Right atrium auricular region (tissue), 2 donors: ENCODE measurements around the gene MORN1. TPM values are rescaled to one million over a fixed set of nuclear protein-coding genes. Genes with fewer than 3 reads are reported as not detected.

Source experiments
- DNase-seq: peaks from one replicate; pipeline ENCODE4 v3.0.0-alpha.2; 2019; ENCODE audit warnings: low spot score
- H3K27ac ChIP-seq, 2 donors: fragments of 200-600 bp; sonication (generic); 1 replicate in 1 of 2; 2 replicates in 1 of 2; pipeline ENCODE4 v1.5.1; 2016 to 2019
- H3K27me3 ChIP-seq, 2 donors: fragments of 200-600 bp; sonication (generic); one replicate each; pipeline versions ENCODE4 v1.5.1 to v1.6.0; 2017 to 2019
- H3K36me3 ChIP-seq: fragments of 200-600 bp; sonication (generic); one replicate; pipeline ENCODE4 v1.5.1; 2016
- H3K4me1 ChIP-seq, 2 donors: fragments of 200-600 bp; sonication (generic); one replicate each; pipeline versions ENCODE4 v1.5.1 to v1.6.0; 2017 to 2019
- H3K4me3 ChIP-seq, 2 donors: fragments of 200-600 bp; sonication (generic); 1 replicate in 1 of 2; 2 replicates in 1 of 2; pipeline ENCODE4 v1.5.1; 2017 to 2019; ENCODE audit warnings: mild to moderate bottlenecking in 1 of 2, moderate library complexity in 1 of 2
- H3K9me3 ChIP-seq, 2 donors: fragments of 200-600 bp; sonication (generic); one replicate each; pipeline ENCODE4 v1.5.1; 2019
- total RNA-seq, 2 donors: library from RNA; depleted of rRNA; stranded (reverse); fragments of >200 nt; gene quantifications; one replicate each; pipeline ENCODE4 v1.1.0, GENCODE V29; 2016
- TF ChIP-seq, protein P1 (sequence below), 2 donors: fragments of 200-600 bp; sonication (generic); IDR thresholded peaks; one replicate each; pipeline ENCODE4 v1.5.1; 2019; ENCODE audit warnings: antibody characterized with exemption in 2 of 2

MORN1 gene
- total RNA-seq, 2 donors from 2014 or later = 2.2 to 3.8 TPM

DNA sequence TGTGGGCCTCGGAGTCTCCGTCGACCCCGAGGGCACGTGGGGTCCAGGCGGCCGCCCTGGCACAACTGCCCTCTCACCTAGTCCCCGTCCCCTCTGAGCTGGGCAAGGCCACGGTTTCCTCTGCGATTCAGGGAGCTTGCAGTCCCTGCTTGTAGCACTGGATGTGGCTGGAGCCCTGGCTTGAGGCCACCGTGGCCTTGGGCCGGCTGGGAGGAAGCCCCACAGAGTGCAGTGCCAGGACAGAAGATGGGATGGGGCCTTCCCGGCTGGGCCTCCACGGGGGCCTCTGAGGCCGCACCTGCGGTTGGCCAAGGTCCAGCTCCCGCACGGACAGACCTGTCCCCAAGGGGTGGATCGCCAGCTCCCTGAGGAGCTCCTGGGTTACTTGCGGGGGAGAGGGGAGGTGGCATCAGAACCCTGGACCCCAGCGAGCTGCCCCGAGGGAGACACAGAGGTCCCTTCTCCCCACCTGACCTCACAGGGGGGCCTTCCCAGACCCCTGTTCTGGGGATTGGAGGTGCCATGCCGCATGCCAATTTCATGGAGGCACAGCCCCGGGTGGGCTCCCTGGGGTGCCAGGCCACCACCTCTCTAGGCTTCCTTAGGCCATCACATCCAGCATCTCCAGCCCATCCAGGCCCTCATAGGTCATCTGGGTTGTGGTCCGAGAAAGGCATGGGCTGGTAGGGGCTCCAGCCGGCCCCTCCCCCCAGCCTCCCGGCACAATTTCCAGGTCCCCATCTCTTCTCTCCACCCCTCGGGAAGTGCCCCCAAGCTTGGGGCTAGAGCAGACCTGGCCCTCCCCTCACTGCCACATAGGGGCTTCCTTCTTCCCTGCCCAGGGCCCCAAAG lies 80.8 kb downstream of the MORN1 start:
- H3K4me1 ChIP-seq = peaks cover 0 to 59% of the 10 kb centered on the region in 2 donors
- no peaks in the 10 kb centered on the region for H3K9me3 ChIP-seq
- no peak for DNase-seq
- H3K4me3 ChIP-seq = no peak overlapping the region
- H3K27ac ChIP-seq = peak overlapping the region; percentile 92 to 93
- H3K36me3 ChIP-seq = peaks cover 34% of the 10 kb centered on the region
- TF ChIP-seq, protein P1, sequence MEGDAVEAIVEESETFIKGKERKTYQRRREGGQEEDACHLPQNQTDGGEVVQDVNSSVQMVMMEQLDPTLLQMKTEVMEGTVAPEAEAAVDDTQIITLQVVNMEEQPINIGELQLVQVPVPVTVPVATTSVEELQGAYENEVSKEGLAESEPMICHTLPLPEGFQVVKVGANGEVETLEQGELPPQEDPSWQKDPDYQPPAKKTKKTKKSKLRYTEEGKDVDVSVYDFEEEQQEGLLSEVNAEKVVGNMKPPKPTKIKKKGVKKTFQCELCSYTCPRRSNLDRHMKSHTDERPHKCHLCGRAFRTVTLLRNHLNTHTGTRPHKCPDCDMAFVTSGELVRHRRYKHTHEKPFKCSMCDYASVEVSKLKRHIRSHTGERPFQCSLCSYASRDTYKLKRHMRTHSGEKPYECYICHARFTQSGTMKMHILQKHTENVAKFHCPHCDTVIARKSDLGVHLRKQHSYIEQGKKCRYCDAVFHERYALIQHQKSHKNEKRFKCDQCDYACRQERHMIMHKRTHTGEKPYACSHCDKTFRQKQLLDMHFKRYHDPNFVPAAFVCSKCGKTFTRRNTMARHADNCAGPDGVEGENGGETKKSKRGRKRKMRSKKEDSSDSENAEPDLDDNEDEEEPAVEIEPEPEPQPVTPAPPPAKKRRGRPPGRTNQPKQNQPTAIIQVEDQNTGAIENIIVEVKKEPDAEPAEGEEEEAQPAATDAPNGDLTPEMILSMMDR (IDR thresholded peaks at IDR 0.05) = no peak
- no peaks in the 10 kb centered on the region for H3K27me3 ChIP-seq

DNA sequence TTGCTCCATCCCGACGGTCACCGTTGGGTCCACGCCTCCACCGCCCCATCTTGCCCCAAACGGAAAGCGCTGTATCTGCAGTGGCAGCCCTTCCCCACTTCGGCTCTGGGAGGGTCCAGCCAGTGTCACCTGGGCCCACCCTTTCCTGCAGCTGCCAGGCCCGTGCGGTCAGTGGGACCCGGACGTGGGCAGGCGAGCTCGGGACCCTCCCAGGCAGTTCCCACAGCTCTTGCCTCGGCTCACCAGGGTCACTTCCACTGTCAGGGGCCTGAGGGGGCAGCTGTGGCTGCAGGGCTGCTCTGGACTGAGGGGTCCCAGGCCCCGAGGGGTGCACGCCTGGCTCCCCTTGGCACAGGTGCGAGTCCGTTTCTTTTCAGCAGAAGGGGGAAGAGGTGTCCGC lies 82.5 kb downstream of the MORN1 start:
- Histone ChIP-seq H3K9me3 (no peaks in the 10 kb centered on the region), H3K4me3 (no peak overlapping the region), H3K4me1 (peaks cover 0 to 63% of the 10 kb centered on the region in 2 donors), H3K27me3 (no peaks in the 10 kb centered on the region), H3K27ac (no peak overlapping the region), H3K36me3 (peaks cover 50% of the 10 kb centered on the region)
- DNase-seq = no peak
- TF ChIP-seq, protein P1 (IDR thresholded peaks at IDR 0.05) = no peak

DNA sequence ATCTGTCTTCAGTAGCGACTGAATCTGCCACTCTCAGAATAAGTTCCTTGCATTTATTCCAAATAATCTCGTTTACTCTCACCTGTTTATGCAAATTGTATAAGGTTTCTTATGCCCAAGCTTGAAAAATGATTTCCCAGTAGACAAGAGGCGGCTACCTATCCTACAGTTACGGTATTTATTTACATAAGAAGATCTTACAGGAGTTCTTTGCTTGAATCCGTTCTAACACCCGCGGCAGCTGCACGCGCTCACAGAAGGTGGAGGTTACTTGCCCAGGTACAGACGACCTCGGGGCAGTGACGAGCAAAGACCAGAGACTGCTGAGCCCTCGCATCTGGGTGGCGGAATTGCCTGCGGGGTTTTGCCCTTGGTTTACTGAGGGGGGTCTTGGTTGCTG lies 83.4 kb downstream of the MORN1 start:
- H3K4me3 ChIP-seq = no peak overlapping the region
- H3K36me3 ChIP-seq = peaks cover 57% of the 10 kb centered on the region
- no peak overlapping the region for H3K27ac ChIP-seq
- H3K4me1 ChIP-seq = peaks cover 0 to 63% of the 10 kb centered on the region in 2 donors
- H3K27me3 ChIP-seq = no peaks in the 10 kb centered on the region
- TF ChIP-seq, protein P1 (IDR thresholded peaks at IDR 0.05) = no peak
- no peaks in the 10 kb centered on the region for H3K9me3 ChIP-seq
- no peak for DNase-seq

DNA sequence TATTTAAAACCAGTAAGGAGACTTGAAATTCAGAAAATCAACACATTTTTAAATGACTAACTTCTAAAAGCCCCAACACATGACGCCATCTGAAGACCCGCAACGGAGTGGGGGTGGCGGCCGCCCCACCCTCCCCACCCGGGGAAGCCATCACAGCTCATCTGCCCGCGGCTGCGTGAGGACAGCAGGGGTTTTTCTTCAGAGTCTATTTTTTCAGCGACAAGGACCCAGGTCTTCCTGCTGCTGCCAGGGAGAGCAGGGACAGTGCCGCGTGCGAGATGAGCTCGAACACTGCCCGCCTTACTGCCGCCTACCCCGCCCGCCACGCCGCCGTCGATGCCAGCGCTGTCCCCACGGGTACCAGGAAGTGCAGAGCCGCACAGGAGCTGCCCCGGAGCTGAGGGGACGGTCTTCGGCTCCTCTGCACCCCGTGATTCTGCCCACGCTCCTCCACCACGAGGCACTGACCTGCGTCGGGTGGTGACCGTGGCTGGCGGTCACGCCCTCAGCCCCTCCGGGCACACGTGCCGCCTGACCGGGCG lies 84.2 kb downstream of the MORN1 start:
- H3K36me3 ChIP-seq = peaks cover 57% of the 10 kb centered on the region
- no peak overlapping the region for H3K4me3 ChIP-seq
- TF ChIP-seq, protein P1 (IDR thresholded peaks at IDR 0.05) = no peak
- no peaks in the 10 kb centered on the region for H3K27me3 ChIP-seq
- peaks cover 0 to 63% of the 10 kb centered on the region in 2 donors for H3K4me1 ChIP-seq
- no peak overlapping the region for H3K27ac ChIP-seq
- DNase-seq = no peak
- H3K9me3 ChIP-seq = no peaks in the 10 kb centered on the region

DNA sequence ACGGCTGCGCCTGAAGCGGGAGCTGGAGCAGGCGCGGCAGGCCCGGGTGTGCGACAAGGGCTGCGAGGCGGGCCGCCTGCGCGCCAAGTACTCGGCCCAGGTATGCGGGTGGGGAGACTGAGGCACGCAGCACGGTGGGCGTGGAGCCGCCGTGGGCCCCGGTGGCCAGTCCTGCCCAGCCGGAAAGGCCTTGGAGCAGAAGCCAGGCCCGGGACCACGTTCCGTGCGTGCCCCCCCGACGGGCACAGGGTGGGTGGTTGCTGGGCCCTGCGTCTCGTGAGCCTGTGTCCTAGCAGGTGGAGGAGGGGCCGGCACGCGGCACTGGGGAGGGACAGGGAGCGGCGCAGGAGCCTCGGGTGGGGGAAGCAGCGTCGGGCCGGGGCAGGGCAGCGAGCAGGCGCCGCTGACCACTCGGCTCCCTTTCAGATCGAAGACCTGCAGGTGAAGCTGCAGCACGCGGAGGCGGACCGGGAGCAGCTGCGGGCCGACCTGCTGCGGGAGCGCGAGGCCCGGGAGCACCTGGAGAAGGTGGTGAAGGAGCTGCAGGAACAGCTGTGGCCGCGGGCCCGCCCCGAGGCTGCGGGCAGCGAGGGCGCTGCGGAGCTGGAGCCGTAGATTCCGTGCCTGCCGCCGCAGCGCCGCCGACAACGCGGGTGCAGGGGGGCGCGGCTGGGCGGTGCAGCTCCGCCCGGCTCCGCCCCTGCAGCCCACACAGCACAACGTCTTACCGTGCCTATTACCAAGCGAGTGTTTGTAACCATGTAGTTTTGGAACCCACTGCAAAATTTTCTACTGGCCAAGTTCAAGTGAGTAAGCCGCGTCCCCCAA lies 85.0 kb downstream of the MORN1 start:
- Histone ChIP-seq H3K9me3 (no peaks in the 10 kb centered on the region), H3K27me3 (no peaks in the 10 kb centered on the region), H3K36me3 (peaks cover 57% of the 10 kb centered on the region), H3K27ac (peak overlapping the region in 1 of 2 donors; percentile 68), H3K4me3 (no peak overlapping the region), H3K4me1 (peaks cover 0 to 63% of the 10 kb centered on the region in 2 donors)
- no peak for DNase-seq
- TF ChIP-seq, protein P1 (IDR thresholded peaks at IDR 0.05) = no peak
